GM21381 (cell line): ENCODE measurements around the gene ALDH8A1.

Source experiments
- ATAC-seq: cut with Tn5 transposase; IDR thresholded peaks from one replicate; pipeline ENCODE4 v1.9.1; 2021; ENCODE audit warnings: mild to moderate bottlenecking, moderate library complexity; ENCODE audit not compliant: unreplicated experiment

Gene ALDH8A1

DNA sequence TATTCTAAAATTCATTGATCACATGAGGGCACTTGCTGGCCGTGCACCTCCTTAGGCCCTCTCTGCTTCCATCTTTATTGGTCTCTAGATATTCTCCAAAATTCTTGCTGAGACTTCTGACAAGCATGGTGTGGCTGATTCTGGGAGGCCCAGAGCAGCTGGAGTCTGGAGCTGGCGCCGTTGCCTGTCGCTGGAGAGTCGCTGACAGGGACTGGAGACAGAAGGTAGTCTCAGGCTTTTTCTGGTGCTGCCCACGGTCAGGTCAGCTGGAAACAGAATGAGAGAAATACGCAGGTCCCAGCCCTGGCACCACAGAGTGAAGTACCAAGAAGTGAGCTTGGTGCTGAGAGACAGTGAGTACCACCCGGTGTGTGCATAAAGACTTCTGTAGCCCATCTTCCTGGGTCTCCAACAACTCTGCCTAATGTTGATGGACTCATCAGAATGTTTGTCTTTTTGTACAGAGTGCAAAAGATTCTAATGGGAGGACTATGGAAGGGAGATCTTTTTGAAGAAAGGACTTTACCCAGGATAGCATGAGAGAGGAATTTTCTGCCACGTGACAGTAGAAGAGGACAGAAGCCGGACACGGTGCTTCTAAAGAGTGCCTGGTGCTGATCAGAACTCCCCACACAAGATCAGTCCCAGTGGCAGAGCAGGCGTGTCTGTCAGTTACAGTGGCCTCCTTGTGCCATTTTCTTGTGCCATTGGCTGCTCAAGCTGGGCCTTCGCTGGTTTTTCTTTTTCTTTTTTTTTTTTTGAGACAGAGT is 1.8 kb upstream of the ALDH8A1 start:
- ATAC-seq = no peak

DNA sequence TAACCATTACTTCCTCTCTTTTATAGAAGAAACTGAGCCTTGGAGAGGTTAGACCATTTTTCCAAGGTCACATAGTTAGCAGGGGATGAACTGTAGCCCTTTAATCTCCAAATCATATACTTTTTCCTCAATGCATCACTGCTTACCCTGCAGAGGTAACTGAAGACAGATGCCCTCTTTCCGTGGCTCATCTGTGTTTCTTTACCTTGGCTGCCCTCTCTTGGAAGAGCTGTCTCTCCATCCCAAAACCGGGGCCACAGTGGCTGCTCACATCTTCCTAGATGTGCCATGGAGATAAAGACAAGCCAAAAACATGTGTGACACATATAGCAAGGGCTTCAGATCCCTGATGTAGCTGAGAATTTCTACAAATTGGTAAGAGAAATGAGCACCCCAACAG is 581 bp upstream of the ALDH8A1 start:
- ATAC-seq = no peak

DNA sequence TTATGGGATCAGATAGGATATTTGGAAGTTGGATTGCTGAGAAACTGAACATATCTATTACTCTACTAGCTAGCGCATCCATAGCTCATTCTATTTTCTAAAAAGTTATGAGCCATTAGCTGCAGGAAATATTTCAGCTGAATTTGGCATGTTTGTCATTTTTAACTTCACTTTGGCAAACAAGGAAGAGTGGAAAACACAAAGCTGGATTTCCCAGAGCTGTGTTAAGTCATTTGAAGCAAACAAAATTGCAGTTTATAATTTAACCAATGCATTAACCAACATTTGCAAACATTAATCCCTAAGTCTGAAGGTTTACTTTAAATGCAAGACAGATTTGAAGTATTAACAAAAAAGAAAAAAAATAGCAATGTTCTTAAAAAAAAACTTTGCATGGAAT is 1.2 kb downstream of the ALDH8A1 start:
- no peak for ATAC-seq

DNA sequence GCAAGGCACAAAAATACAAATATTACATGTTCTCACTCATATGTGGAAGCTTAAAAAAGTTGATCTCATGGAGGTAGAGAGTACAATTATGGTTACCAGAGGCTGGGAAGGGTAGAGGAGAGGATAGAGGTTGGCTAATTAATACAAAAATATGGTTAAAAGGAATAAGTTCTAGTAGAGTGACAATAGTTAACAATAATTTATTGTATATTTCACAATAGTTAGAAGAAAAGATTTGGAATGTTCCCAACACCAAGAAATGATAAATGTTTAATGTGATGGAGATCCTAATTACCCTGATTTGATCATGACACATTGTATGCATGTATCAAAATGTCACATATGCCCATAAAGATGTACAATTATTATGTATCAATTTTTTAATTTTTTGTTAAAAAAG is 1.8 kb downstream of the ALDH8A1 start:
- no peak for ATAC-seq

DNA sequence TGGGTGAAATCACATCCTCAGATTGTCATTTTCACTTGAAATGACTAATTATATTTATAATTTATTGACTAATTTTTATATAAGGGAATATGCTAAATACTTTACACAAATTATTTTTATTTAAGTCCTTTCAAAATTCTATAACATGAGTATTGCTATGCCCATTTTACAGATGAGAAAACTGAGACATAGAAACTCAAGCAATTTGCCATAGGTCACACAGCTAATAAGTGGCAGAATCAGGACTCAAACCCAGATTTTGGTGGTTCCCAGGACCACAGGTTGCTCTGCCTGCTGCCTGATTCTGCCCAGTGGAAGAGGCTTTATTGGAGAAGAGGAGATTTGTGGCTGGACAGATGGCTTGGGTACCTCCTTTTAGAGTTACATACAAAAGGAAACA is 4.9 kb downstream of the ALDH8A1 start:
- no peak for ATAC-seq

DNA sequence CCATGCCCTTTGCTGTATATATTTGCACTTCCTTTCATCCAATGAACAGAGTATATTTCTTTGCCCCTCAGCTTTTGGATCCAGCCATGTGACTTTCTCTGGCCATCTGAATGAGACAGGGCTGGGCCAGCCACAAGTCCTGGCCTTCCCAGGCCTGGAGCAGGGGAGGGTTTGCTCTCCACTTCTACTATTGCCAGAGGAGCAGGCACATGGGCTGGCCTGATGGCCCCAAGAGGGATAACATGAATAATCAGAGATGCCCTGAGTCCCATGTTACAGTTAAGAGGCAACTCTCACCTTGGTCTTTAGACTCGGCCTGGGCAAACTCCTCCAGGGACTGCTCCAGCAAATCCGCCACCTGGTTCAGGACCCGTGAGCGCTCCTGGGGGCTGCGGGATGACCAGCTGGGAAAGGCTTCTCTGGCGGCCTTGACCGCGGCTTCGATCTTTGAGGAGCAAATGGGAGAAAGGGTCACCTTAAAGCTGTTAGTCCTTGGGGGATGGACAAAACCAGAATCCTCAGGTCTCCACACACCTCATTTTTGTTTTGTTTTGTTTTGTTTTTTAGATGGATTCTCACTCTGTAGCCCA is 6.3 kb downstream of the ALDH8A1 start:
- ATAC-seq = no peak

DNA sequence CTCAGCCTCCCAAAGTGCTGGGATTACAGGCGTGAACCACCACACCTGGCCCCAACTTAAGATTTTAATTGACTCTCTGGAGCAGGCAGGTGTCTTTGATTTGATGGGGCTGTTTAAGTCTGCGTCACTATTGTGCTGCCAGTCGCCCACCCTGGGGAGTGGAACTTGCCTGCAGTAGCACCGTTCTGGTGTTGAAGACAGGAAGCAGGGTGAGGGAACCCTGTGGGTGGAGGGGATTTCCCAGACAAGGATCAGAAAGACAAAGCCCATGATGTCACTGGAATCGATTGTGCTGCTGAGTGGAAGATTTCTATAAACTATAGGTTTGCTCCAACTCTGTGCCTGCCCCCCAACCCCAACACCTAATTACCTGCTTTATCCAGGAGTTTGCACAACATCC is 11.0 kb downstream of the ALDH8A1 start:
- ATAC-seq = no peak

DNA sequence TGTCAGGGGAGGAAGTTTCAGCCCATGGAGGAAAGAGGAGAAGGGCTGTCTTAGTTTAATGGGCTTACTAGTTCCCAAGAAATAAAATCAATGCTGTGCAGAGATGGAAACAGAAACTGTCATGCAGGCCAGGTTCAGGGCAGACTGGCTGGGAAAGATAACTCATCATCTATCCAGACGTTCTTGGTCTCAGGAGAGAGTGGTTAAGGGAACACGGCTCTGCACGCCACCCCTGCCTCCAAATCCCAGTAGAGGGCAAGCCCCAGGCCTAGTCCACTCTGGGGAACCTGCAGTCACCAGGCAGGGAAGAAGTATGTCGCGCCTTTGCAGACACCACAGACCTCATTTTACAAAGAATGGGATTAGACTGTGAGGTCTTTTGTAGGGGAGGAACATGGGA is 12.5 kb downstream of the ALDH8A1 start:
- no peak for ATAC-seq

DNA sequence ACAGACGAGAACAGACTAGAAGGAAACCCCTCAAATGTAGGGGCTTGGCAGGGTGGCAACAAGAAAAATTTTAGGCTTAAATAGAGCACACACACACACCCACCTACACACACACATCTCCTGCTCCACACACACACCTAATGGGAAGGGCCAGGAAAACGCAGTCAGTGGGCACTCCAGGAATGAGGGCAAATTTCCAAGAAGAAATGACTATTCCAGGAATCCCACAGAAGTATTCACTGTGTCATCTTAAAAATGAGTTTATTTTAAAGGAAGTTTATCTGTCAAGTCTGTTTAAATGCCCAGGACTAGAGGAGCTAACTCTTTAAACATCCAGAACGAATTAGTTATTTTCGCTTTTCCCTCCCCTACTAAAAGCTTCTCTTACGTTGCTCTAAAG is 13.0 kb downstream of the ALDH8A1 start:
- no peak for ATAC-seq

DNA sequence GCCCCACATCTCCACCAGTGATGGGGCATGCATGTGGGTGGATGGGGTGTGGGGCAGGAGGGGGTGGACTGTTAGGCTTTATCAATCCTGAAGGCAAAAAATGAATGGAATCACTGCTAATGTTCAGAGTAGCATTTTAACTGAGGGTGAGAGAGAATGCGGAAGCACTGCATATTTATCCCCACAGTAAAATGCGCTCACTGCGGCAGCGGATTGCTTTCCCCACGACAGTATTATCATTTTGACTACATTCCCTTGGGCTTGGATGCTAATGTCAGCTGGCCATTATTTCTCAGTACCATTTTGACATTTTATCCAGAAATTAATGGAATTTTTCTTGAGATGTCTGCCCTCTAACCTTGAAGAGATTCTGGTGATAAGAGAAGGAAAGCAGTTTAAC is 13.4 kb downstream of the ALDH8A1 start:
- no peak for ATAC-seq

DNA sequence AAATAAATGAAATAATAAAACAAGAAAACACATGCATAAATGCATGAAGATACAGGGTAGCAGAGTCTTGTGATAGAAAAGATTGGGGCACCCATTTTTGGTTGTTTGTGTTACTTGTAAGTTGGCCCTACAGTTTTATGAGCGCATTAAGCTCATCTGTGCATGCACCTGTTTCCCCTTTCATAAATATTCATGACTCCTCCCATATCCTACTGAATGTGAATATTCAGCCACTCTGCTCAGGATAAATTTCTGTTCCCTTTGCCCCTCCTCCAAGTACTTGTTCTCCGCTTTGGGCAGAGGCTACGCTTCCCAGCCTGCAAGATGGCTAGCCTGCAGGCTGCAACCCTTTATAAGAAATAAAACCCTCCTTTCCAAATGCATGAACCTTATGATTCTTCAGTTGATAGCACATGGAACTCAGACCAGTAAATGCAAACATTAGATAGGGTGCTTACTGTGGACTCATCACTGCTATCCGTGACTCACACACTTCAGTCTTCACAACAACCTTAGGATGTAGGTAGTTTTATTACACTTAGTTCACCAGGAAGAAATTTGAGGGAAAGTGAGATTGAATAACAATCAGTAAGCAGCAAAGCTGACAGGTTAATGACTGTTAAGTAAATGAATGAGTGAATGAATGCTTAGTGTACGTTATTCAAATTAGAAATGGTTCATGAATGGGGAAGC is 15.0 kb downstream of the ALDH8A1 start:
- ATAC-seq = no peak

DNA sequence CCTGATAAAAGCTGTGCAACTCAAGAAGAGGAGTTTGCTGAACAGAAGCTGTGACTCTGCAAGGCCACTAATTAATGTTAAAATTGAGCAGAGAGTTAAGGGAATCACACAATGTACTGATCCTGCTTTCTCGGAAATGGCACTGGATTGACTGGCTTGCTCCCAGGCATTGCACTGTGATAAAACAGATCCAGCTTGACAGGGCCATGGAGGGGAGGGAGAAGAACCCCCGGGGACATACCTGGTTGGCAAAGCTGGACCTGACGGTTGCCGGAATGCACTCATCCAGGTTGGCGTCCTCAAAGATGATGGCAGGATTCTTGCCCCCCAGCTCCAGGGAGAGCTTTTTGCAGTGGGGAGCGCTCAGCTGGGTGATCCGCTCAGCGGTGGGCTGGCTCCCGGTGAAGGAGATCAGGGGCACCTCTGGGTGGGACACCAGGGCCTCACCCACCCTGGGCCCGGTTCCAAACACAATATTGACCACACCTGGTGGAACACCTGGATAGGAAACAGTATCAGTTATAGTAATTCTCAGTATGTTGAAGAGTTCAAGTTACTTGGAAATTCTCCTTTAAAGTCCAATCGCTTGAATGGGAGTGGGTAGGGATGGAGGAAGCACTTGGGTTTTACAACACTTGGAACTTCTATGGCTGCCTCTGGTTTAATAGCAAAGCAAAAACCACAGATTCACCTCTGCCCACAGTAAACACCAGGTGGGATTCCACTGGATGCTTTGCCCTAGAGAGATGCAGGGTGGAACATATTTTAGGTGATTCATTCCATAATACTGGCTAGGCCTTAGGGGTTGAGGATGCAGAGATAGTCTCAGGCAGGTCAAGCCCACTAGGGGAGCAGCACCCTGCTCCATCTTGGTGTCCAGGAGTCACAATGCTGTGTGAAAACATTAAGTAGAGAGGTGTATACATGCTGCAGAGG is 17.1 kb downstream of the ALDH8A1 start:
- ATAC-seq = no peak

DNA sequence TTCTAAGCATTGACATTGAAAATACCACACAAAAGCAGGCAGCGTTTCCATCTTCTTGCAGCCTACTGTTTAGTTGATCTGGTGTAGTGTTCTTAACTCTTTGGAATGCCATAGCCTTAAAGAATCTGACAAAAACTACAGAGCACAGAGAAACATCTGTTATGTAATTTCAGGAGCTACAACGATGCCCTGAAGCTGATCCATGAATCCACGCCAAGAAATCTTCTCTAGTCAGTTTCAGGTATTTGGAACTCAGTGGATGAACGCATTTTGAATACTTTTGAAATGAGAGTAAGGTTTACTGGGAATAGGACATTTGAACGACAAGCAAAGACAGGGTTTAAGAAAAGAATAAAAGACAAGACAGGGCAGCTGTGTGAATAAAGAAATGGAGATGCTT is 17.8 kb downstream of the ALDH8A1 start:
- no peak for ATAC-seq

DNA sequence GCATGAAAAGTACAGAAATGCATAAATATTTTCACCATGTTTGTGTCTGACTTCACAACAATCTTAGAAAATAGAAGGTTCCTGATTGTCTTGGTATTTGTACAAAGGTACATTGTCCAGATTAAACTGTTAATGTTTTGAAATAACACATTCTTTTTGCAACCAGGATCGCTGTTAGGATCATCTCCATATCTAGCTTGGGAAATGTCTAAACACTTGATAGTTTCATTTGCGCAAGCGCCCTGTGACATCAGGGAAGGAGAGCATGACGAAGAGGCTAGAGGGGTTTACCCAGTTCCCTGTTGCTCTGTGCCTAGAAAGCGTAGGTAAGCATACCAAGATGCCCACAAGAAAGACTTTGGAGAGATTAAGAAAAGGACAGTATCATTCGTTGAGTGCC is 19.4 kb downstream of the ALDH8A1 start:
- no peak for ATAC-seq

DNA sequence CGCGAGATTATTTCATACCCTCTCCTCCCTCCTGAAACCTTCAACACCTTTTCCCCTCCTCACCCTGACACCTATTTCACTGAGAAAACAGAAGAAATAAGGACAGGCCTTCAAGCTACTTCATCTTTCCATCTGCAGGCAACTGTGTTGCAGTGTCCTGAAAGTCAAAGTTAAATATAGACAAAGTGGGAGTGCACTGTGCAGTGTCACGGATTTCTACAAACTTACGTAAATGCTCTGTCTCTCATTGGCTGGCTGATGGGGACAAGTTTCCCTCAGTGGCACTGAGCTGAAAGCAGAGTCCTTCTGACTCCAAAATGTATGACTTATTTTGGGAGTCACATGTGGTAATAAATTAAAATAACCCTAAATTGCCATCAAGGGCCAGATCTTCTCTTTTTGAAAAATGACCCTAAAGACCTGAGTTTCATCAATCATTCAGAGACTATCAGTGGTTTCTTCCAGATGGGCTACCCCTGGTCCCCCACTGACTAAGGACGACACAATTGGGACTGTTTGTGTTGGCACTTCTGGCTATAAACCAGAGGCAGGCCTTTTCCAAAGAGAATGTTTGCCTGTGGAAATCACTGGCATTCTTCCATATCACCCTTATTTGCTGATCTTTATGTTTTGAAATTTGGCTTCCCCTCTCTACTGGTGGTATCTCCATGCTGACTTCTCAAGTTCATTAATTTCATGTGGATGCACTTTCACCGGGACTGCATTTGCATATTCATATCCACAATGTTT is 21.6 kb downstream of the ALDH8A1 start:
- no peak for ATAC-seq

DNA sequence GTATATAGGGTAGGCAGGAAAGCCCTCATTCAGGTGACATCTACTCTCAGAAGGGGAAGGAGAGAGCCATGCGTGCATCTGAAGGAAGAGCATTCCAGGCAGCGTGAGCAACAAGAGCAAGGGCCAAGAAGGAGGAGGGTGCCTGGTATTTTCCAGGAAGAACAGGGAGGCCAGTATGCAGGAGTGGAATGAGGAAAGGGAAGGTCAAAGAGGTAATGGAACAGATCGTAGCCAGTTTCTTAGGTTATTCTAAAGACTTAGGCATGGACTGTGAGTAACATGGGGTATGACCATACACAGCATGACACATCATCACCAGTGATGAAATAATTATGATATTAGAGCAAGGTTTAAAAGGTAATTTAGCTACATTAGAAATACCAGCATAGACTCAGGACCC is 24.1 kb downstream of the ALDH8A1 start:
- no peak for ATAC-seq

DNA sequence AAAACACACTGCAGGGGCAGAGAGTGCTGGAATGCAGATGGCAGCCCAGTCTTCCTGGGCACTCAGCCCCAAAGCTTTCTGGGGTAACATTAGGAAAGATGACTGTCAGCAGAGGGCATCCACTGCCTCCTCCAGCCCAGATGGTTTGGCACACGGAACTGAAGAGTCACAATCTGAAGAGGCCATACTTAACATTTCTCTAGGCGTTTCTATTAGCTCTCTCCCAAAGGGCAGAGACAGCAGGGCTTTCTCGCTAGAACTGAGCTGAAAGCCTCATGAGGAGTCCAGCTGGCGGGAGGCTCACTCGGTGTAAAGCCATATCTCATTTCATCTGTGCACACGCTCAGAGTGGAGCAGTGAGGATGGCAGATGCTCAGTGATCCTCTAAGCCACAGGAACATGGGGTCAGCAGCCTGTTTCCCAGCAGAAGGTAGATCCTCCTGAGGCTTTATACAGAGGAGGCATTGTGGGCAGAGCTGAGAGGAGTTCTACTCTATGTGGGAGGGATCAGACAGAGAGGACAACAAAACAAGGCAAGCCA is 28.1 kb downstream of the ALDH8A1 start:
- ATAC-seq = no peak

DNA sequence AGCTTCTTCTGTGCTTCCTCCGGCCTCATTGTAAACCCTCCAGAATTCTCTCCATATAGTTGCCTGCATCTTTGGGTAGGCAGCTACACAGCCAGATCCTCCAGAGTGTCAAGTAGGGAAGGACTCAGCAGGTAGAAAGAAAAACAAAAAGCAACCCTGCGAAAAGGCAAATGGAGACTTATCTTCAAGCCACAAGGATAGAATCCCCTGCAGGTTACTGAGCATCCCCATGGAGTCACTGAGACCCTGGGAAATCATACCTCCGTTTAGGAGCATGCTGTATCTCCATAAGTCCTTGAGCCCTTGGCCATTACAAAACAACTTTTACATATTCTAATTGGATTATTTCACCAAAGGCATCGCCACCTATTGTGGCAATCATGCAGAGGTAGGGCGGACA is 28.6 kb downstream of the ALDH8A1 start:
- ATAC-seq = no peak

DNA sequence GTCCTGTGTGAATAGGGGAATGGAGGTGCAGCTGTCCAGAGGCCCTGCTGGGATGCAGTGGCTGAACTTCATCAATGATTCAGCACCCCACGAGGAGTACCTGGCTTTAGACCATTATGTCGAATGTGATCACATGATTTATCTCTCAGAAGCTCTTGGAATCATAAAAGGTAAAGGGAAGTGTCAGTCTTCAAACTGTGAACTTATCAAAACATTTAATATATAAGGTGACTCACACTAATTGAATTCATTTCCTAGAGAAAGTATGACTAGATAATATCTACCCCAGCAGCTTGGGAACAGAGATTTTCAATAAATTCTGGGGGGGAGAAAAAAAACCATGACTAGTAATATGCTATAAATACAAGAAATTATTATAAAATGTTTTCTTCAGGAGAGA is 29.5 kb downstream of the ALDH8A1 start:
- no peak for ATAC-seq

DNA sequence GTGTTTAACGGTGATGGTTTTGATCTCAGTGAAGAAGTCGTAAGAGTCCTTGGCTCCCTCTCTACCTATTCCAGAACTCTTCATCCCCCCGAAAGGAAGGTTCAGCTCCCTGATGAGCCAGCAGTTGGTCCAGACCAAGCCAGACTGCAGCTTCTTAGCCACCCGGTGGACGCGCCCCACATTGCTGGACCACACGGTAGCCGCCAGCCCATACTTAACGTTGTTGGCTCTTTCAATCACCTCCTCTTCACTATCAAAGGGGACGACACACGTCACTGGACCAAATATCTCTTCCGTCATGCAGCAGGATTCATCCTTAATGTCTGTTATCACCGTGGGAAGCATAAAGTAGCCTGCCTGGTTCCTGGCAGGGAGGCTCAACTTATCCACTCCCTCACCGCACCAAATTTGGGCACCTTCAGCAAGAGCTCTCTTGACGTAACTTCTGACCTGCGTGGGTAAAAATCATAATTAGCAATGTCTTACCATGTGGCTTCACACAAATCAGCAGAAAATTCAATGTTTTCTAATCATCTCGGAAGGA is 31.4 kb downstream of the ALDH8A1 start:
- ATAC-seq = no peak
